ENCODE results near the gene TECRL. TPM values are rescaled to one million over a fixed set of nuclear protein-coding genes. Genes with fewer than 3 reads are reported as not detected.

TECRL gene
- total RNA-seq (under 1 TPM in 2 of 7 donors, not detected in 5; 0.08 to 0.27 TPM), polyA plus RNA-seq (under 1 TPM in 1 of 2 donors, not detected in 1; 0.07 TPM)
- long read RNA-seq, donor 1, result 0 reads
- long read RNA-seq, donor 2, result 0 reads
- long read RNA-seq, donor 3, result 0 reads

- DNase-seq, result no peak
- TF ChIP-seq CTCF (IDR thresholded peaks at IDR 0.05), result no peak
- TF ChIP-seq POLR2A (IDR thresholded peaks at IDR 0.05), result no peak
- TF ChIP-seq EP300 (IDR thresholded peaks at IDR 0.05), result no peak
- Histone ChIP-seq H3K4me3 (no peak within 1 kb of the TSS), H3K9me3 (no peaks in the 10 kb centered on the region), H3K27me3 (no peaks in the 10 kb centered on the region), H3K27ac (no peak within 1 kb of the TSS), H3K36me3 (no peaks in the 10 kb centered on the region), H3K4me1 (ENCODE audit: insufficient read depth) (no peaks in the 10 kb centered on the region)
- intact Hi-C loops (cut with DNase I), result no loop called here
- 85 to 91% (median 90%) methylated on average over 4 of the region's 4 CpGs for WGBS, 3 donors
Measured at GRCh38 chr4:64409300-64409699, at the start of gene TECRL. TECRL (minus strand) TSS chr4:64409450; CDS start chr4:64409351, 99 bp downstream.

- Histone ChIP-seq H3K4me1 (ENCODE audit: insufficient read depth) (no peaks in the 10 kb centered on the region), H3K36me3 (no peaks in the 10 kb centered on the region), H3K4me3 (no peak overlapping the region), H3K27ac (no peak overlapping the region), H3K9me3 (no peaks in the 10 kb centered on the region), H3K27me3 (no peaks in the 10 kb centered on the region)
- DNase-seq, result no peak
- TF ChIP-seq EP300 (IDR thresholded peaks at IDR 0.05) (no peak), CTCF (IDR thresholded peaks at IDR 0.05) (no peak), POLR2A (IDR thresholded peaks at IDR 0.05) (no peak)
- intact Hi-C loops (cut with DNase I), result no loop called here
- 91 to 96% (median 94%) methylated on average over 10 of the region's 10 CpGs for WGBS, 3 donors
Measured at GRCh38 chr4:64432674-64433073, 23.4 kb upstream of the TECRL start.

GRCh38 chr4:64430933-64431332 is 21.7 kb upstream of the TECRL start:
- no peak for TF ChIP-seq EP300 (IDR thresholded peaks at IDR 0.05)
- no peak for TF ChIP-seq POLR2A (IDR thresholded peaks at IDR 0.05)
- no peak for TF ChIP-seq CTCF (IDR thresholded peaks at IDR 0.05)
- intact Hi-C loops (cut with DNase I), result no loop called here
- 84 to 91% (median 88%) methylated on average over 6 of the region's 6 CpGs for WGBS, 3 donors

GRCh38 chr4:64417974-64418373 is 8.7 kb upstream of the TECRL start:
- TF ChIP-seq POLR2A (IDR thresholded peaks at IDR 0.05) (no peak), CTCF (IDR thresholded peaks at IDR 0.05) (no peak), EP300 (IDR thresholded peaks at IDR 0.05) (no peak)
- H3K9me3 ChIP-seq, result no peaks in the 10 kb centered on the region
- intact Hi-C loops (cut with DNase I), result no loop called here
- H3K36me3 ChIP-seq, result no peaks in the 10 kb centered on the region
- H3K4me3 ChIP-seq, result no peak overlapping the region
- WGBS, 3 donors, result 0% methylated on average over 1 of the region's 1 CpG
- no peak overlapping the region for H3K27ac ChIP-seq
- no peak for DNase-seq
- H3K27me3 ChIP-seq, result no peaks in the 10 kb centered on the region
- no peaks in the 10 kb centered on the region for H3K4me1 ChIP-seq (ENCODE audit: insufficient read depth)

More at GRCh38 chr4:64430933-64431332, 21.7 kb upstream of the TECRL start:
- Histone ChIP-seq H3K4me1 (ENCODE audit: insufficient read depth) (no peaks in the 10 kb centered on the region), H3K9me3 (no peaks in the 10 kb centered on the region), H3K4me3 (no peak overlapping the region), H3K27me3 (no peaks in the 10 kb centered on the region), H3K27ac (no peak overlapping the region), H3K36me3 (no peaks in the 10 kb centered on the region)
- no peak for DNase-seq

Measured in ovary (tissue), 10 donors.